T follicular helper cell (primary cell): Measurements from ENCODE around the gene A2ML1.
"Not testable (repeated sequence)": the region's sequence is repeated elsewhere in the genome, so short reads cannot be mapped to it uniquely, and the experiment has no call there.

ENCODE experiments used
- DNase-seq: peaks from one replicate; pipeline ENCODE4 v3.0.0-alpha.2; 2020; ENCODE audit warnings: low read depth

A2ML1 gene

DNA sequence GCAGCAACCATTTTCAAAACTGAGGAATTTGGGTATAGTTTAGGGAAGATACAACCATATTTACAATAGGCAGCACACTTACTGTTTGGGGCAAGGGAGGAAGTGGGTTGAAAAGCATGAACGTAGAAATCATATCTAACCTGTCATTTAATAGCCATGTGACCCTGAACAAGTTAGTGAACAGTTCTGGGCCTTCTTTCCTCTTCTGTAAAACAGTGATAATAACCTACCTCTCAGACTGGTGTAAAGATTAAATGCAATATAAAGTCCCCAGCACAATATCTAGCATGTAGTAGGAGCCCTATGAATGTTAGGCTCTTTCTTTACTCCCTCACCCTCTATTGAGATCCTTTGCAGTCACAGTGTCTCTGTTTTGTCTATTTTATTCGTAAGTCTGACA, 33.5 kb downstream of the A2ML1 start:
- DNase-seq: no peak

DNA sequence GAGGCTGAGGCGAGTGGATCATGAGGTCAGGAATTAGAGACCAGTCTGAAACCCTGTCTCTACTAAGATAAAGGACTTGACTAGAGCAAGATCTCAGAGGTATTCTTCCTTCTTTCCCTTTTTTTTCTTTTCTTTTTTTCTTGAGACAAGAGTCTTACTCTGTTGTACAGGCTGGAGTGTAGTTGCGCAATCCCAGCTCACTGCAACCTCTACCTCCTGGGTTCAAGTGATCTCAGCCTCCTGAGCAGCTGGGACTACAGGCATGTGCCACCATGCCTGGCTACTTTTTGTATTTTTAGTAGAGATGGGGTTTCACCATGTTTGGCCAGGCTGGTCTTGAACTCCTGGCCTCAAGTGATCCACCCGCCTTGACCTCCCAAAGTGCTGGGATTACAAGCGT, 37.0 kb downstream of the A2ML1 start:
- DNase-seq: not testable (repeated sequence)

DNA sequence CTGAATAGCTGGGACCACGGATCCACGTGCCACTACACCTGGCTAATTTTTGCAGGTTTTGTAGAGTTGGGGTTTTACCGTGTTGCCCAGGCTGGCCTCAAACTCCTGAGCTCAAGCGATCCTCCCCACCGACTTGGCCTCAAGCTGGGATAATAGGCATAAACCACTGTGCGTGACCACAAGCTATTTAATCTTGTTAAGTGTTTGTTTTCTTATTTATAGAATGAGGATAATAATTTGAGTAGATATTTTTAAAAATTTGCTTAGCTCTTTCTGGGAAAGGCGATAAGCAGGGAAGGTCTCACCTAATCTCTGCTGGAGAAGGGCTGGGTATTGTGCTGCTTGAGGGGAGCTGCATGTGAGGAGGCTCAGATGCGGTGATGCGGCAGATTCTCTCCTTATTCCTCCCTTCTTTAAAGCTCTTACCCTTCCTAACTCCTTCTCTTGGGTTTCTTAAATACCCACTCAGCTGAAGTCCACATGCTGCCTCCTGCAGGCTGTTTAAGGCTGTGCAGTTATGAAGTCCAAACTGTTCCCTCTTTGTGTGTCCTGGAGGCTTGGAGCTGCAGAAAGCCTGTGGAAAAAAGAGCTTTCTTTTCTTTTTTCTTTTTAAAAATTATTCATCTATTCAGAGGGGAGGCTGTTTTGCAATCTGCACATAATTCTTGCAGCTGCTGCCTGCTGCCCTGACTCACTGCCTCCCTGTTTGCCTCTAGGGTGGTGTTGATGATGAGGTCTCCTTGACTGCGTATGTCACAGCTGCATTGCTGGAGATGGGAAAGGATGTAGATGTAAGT, 37.9 kb downstream of the A2ML1 start:
- DNase-seq: peak; percentile 16

DNA sequence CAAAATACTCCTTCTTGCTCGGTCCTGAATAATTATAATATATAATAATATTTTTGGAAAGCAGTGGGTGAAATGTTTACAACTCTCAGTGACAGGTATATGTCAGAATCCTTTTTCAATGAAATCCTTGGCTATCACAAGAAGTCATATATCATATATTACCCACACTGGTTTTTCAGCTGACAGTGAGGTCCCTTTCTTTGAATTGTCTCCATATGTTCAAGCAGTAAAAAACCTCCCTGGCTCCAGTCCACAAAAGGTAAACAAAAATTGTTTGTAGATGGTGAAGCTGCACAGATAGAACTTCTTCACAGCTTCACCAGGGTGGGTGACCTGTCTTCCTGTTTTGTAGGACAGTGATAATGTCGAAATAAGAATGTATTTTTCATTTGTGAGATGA, 44.0 kb downstream of the A2ML1 start:
- no peak for DNase-seq

DNA sequence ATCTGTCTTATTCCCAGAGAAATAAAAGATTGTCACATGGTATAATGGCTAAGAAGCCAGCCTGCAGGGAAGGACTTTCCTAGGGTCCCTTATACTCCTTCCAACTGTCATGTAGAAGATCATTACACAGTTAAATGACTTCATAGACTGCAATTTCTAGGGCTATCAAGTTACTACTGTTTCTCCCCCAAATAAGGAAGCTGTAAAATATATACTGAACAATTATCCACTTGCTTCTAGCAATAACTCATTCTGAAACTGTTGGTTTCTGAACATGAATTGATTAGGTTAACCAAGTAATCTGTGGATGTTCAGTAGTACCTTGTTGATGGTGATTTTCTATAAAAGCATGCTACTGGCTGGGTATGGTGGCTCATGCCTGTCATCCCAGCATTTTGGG, 44.6 kb downstream of the A2ML1 start:
- DNase-seq: no peak

DNA sequence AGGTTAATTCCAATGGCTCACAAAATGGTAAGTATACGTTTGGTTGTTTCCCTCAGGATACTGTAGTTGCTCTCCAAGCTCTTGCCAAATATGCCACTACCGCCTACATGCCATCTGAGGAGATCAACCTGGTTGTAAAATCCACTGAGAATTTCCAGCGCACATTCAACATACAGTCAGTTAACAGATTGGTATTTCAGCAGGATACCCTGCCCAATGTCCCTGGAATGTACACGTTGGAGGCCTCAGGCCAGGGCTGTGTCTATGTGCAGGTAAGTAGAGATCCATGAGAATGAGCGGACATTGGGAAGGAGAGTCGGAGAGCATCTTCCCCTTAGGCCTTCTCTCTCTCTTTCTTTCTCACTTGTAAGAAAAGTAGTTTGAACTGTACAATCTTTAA, 45.4 kb downstream of the A2ML1 start:
- no peak for DNase-seq

DNA sequence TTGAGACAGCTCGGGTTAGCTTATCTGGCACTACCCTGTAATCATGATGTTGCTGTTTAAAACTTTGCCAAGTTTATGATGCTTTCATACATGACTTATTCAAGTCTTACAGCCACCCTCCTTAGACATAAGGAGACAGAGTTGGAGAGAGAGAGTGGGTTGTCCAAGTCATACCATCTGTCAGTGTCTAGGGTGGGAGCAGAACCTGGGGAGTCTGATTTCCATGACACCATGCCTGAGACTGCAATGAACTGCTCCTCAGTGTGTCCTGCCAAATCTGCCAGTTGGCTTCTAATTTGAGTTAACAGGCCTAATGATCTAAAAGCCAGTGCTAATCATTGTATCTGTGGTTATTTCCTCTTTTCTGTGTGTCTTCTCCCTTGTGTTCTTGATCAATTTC, 48.2 kb downstream of the A2ML1 start:
- DNase-seq: no peak

DNA sequence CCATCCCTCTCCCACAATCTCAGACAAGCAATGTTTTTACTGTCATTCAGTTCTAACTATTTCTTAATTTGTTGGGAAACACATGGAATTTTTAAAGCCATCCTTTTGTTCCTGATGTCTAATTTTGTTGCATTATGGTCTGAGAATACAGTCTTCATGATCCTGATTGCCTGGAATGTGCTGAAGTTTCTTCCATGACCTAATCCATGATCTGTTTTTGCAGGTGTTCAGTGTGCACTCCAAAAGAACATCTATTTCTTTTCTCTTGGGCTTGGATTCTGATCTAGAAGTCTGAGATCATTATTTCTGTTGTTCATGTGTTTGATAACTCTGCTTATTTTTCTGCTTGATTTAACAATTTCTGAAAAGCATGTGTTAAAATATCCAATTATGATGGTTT, 48.6 kb downstream of the A2ML1 start:
- DNase-seq: no peak

DNA sequence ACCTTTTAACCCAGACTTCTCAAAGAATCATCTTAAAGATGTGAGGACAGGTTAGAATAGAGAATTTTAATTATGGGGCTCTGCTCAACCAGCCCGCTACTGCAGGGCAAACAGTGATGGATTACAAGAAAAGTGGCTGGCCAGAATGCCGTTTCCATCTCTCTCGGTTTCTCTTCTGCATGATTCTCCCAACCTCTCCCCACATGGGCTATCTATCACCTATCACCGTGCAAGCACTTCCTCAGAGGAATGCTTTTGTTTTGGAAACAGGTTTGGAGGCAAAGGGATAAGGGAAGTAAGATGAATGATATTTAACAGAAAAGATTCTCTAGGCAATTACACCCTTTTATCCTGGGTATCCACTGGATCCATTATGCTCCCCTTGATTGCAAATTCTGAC, 54.5 kb downstream of the A2ML1 start:
- DNase-seq: no peak

DNA sequence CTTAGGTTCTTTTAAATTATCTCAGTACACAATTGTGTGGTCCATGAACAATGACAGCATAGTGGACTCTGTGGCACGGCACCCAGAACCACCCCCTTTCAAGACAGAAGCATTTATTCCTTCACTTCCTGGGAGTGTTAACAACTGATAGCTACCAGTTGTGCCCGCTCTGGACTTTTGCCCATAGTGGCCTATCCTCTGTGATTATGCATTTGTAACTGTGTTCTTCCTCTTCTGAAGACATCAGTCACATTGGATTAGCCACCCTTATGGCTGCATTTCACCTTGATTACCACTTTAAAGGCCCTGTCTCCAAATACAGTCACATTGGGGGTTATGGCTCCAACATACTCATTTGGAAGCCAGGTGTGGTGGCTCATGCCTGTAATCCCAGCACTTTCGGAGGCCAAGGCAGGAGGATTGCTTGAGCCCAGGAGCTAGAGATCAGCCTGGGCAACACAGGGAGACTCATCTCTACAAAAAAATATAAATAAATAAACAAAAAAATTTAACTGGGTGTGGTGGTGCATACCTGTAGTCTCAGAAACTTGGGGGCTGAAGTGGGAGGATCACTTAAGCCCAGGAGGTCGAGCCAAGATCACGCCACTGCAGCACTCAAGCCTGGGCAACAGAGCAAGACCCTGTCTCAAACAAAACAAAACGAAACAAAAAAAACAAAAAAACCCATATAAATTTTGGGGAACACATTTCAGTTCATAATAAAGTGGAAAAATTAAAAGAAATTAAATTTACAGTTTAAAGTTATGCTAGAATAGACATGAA, 64.3 kb downstream of the A2ML1 start:
- no peak for DNase-seq

DNA sequence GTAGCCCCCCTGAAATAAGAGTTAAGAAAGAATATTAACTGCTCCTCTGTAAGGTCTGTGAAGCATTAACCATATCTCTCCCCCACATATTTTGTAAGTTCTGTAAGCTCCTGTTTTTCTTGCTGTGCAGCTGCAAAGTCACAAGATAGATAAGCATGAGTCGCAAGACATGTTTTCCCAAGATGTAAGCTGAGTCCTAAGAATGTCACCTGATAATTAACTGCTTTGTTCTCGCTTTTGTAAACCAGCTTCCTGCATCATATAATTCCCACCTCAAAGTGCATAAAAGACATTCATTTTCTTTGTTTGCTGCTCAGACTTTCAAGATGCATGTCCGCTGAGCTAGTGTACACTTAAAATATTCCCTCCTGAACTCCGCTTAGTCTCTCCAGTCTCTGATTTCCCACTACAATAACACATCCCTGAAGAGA, 64.9 kb downstream of the A2ML1 start:
- DNase-seq: no peak

DNA sequence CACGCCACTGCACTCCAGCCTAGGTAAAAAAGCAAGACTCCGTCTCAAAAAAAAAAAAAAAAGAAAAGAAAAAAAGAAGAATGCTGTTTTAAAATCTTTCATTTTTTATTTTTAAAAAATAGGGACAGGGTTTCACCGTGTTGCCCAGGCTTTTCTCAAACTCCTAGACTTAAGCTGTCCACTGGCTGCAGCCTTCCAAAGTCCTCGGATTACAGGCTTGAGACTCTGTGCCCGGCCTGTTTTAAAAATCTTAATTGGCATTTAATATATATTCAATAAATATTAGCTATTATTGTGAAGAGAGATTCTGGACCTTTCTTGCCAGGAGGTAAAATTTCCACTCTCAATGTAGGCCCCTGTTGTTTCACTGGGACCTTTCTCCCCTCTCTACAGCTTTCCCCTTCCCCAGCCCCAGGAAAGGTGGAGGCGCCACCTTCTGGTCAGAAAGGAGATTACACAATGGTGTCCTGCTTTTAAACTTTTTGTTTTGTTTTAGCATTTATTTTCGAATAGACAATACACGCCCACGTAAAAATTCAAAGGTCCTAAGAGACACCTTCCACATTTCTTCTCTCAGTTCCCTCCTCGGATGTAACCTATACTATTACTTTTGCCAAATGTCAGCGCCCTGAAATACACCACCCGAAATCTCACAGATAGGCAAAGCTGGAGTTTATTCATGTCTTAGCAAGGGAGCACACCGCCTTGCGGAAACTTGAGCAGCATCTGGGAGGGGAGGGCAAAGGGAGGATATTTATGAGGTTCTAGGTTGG, 68.1 kb downstream of the A2ML1 start:
- peak; percentile 46 for DNase-seq

DNA sequence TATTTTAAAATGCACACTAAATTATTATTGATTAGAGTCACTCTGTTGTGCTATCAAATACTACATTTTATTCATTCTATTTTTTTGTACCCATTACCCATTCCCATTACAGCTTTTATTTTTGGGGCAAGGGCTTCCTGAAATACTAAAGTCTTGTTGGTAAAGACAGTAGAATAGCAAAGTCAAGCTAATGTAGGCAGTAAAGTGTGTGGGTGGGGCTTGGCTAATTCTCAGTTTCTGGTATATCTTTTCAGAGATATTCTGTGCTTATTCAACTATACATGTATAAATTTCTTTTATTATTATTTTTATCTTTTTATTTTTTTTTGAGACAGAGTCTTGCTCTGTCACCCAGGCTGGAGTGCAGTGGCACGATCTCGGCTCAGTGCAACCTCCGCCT, 69.6 kb downstream of the A2ML1 start:
- DNase-seq: no peak

DNA sequence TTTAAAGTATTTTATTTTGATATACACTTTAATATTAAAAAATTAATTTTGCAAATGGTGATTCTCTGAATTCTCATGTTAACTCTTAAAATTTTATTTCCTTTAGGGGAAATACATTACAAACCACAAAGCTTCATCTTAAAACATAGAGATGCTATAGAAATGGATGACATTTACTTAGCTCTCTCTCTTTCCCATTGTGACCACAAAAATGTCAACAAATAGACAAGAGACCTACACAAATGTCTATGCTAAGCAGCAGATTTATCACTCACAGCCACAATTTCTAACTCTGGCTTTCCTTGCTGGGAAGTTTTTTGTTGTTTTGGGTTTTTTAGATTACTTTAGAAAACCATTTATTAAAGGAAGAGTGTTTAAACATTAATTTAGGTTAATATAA, 72.0 kb downstream of the A2ML1 start:
- DNase-seq: no peak

DNA sequence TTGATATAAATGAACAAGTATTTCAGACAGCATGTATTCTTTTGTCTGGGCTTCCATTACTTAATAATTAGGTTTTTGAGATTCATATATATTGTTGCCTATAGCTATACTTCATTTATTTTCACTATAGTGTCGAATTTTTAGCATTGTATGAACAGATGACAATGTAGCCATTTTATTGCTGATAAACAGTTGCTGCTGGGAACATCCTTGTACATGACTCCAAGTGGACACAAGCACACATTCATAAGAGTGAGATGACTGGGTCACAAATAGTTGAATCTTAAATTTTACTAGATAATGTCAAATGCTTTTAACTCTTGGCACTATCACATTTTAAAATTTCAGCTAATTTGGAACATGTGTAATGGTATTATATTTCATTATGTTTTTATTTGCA, 72.6 kb downstream of the A2ML1 start:
- no peak for DNase-seq

DNA sequence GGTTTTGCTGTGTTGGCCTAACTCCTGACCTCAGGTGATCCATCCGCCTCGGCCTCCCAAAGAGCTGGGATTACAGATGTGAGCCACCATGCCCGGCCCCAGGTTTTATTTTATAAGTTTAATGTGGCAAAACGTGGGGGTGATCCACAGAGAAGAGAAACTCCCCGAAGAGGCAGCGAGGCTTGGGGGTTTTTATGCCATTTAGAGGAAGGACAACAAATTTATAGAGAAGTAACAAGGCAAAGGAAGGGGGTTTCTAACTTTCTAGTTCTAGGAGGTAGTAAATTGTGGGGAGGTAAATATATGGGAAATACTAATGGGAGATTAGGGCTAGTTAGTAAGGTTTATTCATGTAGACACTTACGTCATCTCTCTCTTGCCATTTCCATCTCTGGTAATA, 74.7 kb downstream of the A2ML1 start:
- no peak for DNase-seq

DNA sequence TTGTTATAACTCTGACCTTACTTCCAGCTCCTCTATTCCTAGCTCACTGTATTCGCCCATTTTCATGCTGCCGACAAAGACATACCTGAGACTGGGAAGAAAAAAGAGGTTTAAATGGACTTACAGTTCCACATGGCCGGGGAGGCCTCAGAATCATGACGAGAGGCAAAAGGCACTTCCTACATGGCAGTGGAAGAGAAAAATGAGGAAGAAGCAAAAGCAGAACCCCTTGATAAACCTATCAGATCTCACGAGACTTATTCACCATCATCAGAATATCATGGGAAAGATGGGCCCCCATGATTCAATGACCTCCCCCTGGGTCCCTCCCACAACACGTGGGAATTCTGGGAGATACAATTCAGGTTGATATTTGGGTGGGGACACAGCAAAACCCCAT, 77.4 kb downstream of the A2ML1 start:
- no peak for DNase-seq

DNA sequence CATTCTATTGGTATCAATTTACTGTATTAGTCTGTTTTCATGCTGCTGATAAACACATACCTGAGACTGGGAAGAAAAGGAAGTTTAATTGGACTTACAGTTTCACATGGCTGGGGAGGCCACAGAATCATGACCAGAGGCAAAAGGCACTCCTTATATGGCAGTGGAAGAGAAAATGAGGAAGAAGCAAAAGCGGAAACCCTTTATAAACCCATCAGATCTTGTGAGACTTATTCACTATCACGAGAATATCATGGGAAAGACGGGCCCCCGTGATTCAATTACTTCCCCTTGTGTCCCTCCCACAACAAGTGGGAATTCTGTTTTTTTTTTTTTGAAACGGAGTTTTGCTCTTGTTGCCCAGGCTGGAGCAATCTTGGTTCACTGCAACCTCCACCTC, 80.3 kb downstream of the A2ML1 start:
- DNase-seq: not testable (repeated sequence)

DNA sequence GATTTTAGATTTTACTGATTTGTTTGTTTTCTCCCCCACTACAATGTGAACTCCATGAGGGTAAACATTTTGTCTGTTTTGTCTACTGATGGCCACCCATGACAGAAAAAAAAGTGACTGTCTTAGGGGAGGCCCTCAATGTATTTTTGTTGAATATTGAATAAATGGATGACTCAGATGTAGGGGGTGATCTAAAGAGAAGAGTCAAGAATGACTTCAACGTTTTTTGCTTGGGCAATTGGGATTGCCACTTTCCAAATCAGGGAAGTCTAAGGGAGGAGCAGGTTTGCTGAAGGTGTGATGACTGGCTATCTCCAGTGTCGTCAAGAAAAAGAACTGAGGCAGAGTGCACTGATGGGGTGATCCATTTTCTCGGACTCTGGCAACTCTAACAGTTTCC, 81.2 kb downstream of the A2ML1 start:
- DNase-seq: no peak

DNA sequence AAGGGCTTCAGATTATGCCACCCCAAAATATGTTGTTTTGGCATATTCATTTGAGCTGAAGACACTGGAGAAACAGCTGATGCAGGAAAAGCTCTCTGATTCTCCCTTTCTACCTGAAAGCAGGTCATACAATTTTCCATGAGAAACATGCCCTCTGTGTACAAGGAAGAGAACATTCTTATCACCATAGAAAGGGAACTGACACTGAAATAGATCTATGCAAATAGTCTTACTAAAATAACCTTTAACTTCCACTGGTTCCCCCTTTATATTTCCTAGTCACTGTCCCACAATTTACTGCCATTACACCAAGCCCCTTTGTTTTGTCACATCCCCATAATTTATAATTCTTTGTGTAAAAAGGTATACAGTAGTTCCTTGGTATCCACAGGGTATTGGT, 82.2 kb downstream of the A2ML1 start:
- DNase-seq: no peak

DNA sequence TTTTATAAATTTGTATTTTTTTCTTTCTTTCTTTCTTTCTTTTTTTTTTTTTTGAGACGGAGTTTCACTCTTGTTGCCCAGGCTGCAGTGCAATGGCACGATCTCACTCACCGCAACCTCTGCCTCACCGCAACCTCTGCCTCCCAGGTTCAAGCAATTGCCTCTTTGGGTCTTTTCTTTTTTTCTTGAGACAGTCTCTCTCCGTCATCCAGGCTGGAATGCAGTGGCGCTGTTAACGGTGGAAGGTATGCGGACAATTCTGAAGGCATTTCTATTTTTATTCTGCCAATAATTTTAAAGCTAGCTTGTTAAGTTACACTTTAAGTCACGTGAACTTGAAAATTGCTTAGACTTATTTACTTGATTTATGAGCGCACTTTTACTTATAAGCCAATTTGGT, 83.1 kb downstream of the A2ML1 start:
- DNase-seq: no peak

DNA sequence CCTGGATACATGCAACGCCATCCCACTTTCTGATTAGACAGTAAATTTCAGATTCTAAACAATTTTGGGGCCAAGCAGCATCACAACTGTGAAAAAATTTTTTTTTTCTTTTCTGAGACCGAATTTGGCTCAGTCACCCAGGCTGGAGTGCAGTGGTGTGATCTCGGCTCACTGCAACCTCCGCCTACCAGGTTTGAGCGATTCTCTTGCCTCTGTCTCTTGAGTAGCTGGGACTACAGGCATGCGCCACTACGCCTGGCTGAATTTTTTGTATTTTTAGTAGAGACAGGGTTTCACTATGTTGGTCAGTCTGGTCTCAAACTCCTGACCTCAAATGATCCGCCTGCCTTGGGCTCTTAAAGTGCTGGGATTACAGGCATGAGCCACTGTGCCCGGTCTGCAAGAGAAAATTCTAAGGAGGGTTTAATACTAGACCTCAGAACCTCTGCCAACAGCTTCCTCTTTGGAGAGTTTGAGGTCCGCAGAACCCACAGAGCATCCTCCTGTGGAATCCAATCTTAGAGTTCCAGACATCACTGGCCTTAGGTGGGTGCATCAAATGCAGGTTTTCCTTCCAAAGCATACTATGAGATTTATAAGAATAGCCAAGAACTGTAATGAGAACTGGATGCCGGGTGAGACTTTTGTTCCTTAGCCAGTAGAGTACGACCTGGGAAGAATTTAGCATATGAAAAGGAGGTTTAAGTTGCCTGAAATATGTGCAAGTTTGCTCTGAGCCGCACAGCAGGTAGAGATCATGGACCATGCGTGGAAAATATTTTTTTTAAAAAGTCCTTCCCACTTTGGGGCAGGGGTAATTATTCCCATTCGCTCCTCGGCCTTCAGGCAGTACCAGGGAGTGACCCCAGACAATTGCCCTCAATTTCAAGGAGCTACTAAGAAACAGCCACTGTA, 84.1 kb downstream of the A2ML1 start:
- DNase-seq: no peak
